CD4-positive, alpha-beta T cell treated with Interleukin-12 subunit alpha and Interleukin-12 subunit beta, for 1 hour (primary cell): ENCODE results near the gene SLC30A1.
"Not testable (repeated sequence)": the region's sequence is repeated elsewhere in the genome, so short reads cannot be mapped to it uniquely, and the experiment has no call there.

Source experiments
- DNase-seq: peaks from one replicate; pipeline ENCODE4 v3.0.0-alpha.2; 2020

SLC30A1 gene, protein sequence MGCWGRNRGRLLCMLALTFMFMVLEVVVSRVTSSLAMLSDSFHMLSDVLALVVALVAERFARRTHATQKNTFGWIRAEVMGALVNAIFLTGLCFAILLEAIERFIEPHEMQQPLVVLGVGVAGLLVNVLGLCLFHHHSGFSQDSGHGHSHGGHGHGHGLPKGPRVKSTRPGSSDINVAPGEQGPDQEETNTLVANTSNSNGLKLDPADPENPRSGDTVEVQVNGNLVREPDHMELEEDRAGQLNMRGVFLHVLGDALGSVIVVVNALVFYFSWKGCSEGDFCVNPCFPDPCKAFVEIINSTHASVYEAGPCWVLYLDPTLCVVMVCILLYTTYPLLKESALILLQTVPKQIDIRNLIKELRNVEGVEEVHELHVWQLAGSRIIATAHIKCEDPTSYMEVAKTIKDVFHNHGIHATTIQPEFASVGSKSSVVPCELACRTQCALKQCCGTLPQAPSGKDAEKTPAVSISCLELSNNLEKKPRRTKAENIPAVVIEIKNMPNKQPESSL

DNA sequence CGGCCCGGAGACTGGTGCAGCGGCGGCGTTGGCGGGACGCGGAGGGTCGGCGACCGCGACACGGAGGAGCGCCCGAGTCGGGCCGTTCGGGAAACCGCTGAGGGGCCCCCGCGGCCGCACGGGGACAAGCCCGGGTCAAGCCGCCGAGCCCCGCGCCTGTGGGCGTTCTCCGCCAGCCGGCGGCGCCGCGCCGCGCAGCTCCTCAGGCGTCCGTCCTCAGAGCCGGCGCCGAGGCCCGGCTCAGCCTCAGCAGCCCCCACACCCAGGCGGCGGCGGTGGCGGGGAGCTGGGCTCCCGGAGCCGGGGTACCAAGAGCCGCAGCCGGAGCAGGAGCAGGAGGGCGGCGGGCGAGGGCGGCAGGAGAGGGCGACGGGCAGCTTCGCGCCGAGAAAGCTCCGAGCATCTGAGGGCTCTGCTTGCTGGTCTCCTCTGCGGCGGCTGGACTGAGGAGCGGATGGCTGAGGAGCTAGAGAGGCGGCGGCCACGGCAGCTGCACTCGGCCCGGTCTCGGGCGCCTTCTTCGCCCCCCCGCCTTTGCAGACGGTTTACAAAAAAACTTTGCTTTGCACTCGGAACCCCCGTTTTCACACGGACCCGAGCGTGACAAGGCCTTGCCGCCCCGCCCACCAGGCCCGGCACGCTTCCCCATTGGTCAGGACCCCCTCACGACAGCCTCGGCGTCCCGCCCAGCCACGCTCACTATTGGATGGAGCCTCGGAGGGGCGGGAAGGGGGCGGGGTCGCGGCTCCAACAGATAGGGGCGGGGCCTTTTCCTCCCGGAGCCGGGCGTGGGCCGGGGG, at the start of gene SLC30A1:
Gene SLC30A1, minus strand, starts transcription at position 522 of the 800 bp plus-strand sequence. CDS start 549 bp downstream, outside the sequence.
- DNase-seq, result peak; percentile 99

DNA sequence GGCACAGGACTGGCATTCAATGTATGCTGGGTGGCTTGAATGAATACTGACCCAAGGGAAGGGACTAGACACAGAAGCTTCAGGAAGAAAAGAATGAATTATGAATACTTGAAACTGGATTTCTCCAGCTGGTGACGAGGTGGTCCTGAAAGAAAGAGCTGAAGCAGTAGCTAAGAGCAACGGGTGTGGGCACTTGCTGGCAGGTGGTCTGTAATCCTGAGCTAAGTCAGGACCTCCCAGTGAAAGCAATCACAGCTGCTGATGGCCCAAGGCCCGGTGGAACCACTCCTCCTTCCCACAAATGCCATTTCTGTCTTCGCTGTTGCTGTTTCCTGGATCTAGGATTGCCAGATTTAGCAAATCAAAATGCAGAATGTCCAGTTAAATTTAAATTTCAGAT, 49.5 kb upstream of the SLC30A1 start:
- no peak for DNase-seq

DNA sequence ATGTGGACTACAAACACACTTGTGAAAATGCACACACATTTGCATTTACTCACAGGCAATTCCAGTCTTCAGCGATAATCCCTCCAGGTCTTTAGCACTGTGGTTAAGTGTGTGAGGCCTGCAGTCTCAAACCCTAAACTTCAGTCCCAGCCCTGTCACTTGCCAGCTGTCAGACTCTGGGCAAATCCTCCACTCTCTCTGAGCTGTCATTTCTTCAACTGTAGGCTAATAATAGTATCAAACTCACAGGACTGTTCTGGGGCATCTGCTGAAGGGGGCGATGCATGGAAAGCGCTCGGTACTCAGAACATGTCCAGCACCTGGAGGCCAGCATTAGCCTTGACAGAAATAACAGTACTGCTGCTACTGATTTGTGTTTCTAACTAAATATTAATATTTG, 48.3 kb upstream of the SLC30A1 start:
- no peak for DNase-seq

DNA sequence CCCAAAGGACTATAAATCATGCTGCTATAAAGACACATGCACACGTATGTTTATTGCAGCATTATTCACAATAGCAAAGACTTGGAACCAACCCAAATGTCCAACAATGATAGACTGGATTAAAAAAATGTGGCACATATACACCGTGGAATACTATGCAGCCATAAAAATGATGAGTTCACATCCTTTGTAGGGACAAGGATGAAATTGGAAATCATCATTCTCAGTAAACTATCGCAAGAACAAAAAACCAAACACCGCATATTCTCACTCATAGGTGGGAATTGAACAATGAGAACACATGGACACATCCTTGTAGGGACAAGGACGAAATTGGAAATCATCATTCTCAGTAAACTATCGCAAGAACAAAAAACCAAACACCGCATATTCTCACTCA, 46.9 kb upstream of the SLC30A1 start:
- DNase-seq, result not testable (repeated sequence)

DNA sequence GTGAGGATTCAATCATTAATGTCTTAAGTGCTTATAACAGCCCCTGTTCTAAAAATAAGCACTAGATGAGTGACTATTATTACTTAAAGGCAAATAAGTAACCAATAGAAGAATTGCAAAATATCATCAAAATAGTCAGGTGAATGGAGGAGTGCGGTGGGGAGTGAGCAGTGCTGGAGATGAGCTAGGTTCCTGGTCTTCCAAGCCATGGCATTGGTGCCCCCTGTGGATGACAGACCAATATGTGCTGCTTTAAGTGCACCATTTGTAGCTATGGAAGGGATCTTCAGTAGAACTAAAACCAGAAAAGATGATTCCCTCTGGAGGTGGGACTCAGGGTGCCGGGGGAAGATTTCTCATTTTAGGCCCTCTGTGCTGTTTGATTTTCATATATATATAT, 46.1 kb upstream of the SLC30A1 start:
- DNase-seq, result peak; percentile 48

DNA sequence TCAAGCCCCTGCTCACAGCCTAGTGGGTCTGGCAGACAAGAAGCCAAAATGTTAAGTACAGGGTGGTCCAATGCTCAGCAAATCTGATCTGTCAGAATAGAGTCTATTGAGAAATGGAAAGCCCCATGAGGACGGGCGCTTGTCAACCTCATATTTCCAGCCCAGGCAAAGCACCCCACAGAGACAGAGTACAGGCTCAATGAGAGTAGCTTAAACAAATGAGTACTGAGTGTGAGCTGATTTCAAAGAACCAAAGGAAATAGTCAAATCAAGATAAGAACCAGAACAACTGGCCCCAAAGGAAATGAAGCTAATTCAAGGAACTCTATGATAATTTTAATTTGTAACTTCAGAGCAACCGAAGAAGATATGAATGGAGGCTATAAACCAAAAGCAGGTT, 44.6 kb upstream of the SLC30A1 start:
- DNase-seq, result no peak

DNA sequence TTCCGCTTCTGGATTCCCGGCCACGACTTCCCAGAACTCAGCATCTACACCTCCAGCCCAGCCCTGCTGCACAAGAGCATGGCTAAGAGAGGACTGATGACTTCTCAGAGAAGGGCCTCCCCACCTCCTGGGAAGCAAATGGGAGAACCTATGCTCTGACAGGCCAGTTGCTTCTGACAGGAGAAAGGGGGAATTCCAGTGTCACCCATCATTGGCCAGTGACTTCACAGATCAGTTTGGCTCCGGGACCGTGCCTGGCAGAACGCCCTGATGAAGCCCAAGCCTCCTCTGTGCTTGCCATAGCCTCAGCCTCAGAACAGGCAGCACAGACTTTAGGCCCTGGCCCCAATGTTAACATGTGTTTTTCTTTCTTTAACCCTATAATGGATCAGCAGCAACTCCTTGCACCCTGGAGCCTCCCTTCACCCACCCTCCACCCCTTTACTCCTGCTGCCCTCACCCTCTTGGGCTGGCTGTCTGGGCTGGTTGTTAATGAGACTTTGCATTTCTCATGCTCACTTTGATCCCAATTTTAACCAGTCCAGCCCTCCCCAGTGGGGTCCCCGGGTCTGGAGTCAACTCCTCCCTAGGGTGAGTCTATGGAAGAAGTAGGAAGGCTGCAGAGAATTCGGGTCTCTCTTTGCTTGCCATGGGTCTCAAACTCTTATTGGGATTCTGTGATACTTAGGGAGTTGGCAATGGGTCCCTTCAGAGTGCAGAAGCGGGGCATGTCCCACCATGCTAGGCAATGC, 42.7 kb upstream of the SLC30A1 start:
- no peak for DNase-seq

DNA sequence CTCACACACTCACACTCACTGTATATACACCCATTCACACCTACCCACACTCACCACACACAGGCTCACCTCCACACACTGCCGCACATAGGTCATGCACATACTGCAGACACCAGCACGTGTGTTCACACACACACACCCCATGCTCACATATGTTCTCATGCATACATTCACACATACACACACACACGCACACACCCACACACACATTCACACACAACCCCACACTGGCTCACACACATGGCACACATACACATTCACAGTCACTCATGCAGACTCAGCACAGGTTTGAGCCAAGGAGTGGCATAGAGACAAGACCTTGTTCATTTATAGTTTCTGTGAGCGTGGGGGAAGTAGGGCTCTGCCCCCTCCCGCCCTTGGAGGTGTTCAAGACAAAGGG, 41.1 kb upstream of the SLC30A1 start:
- no peak for DNase-seq

DNA sequence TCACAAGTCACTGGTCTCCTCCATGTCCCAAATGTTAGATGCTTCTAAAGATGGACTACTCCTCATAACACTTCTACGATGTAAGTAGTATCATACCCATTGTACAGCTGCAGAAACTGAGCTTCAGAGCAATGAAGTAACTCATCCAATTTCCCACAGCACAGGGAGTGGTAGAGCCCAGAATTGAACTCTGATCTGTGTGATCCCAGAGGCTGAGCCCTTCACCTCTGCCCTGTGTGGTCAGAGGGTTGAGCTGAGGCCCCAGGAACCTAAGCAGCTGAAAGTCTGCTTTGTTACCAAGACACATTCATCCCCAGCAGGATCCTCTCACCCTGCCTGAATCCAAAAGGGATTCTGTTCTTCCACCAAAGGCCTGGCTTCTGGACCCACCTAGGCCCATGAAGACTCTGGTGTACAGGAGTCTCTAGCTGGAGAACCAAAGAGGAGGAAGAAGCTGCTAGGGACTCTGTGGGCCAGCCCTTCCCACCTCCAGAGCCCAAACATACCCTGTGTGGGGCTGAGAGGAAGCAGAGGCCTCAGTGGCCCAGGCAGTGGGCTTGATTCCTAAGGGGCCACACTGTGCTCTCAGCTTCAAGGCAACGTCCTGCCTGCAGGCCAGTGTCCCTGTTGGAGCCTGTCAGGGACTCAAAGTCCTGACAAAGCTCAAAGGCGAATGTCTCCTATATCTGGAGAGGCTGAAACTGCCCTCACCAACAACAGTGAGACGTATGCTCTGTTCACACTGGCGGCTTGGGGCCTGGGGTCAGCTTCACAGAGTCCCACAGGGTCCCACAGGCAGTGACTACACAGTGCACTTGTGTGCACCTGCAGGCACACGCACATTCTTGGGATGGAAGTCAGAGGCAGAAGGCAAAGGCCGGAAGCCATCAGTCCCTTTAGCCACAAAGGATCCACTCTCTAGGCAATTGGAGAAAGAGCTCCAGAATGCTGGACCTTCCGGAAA, 40.4 kb upstream of the SLC30A1 start:
- DNase-seq, result no peak

DNA sequence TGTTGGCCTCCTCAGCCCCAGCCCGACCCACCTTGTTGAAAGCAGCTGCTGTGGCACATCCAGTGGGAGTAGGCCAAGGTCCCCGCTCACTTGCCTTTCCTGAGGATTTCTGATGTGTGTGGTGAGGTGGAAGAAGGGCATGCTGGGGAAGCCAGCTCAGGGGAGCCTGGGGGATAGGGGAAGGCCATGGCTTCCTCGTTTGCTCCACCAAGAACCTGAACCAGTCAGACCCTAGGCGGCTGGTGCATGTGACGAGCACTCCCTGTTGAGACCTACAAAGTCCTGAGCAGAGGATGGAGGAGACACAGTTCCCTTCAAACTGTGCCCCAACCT, 38.0 kb upstream of the SLC30A1 start:
- DNase-seq, result no peak

DNA sequence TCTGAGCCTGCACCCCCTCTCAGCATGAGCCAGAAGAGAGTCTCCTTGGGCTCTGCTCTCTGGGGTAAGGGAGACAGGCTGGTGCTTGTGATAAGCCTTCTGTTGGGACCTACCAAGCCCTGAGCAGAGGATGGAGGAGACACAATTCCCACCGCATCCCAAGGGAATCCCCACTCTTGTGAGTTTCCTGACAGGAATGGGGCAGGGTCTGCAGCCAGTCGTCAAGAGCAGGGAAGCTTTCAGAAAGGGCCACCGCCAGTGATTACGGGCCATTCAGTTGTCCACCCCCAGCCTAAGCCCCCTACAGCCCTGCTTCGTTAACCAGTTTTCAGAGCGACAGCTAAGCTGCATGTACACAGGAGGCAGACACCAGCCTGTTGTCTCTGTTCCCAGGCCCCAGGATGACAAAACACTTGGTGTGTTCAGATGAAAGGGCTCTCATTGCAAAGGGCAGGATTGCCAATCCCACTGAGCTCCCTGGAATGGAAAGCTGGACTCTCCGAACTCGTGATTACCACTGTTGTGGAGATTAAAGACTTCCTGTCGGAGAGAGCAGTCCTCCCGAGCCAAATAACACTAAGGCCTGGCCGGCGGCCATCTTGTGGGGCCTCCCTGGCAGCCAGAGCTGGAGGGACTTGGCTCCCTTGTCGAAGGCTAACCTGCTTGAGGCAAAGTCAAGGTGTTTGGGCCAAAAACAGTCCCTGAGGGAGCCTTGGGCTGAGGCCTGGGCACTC, 37.4 kb upstream of the SLC30A1 start:
- no peak for DNase-seq

DNA sequence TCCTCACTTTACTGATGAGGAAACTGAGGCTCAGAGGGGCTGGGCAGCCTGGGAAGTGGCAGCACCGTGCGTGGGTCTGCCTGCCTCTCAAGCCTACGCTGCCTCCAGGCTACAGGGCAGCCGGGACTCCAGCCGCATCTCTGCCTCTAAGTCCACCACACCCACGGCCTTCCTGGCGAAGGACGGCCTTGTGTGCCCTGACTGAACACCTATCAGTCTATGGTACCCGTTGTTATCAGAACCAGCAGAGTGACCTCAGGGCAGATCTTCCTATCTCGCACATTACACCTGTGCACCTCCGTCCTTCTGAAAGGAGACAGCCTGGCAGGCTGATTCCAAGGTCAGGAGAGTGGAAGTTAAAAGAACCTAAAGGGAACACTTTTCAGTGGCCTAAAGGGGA, 35.7 kb upstream of the SLC30A1 start:
- no peak for DNase-seq

DNA sequence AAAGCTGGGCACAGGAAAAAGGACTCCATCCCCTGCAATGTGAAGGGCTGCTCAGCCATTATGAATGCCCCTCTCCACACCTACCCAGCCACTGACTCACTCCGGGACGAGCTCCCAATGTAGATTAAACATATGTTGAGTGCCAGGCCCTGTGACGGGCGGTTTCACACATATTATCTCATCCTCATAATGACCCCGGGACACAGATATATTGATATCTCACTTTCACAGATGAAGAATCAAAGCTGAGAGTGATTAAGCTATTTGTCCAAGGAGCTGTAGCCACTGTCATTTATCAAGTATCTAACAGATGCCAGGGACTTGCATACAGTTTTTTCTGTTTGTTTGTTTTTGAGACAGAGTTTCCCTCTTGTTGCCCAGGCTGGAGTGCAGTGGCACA, 35.0 kb upstream of the SLC30A1 start:
- no peak for DNase-seq

DNA sequence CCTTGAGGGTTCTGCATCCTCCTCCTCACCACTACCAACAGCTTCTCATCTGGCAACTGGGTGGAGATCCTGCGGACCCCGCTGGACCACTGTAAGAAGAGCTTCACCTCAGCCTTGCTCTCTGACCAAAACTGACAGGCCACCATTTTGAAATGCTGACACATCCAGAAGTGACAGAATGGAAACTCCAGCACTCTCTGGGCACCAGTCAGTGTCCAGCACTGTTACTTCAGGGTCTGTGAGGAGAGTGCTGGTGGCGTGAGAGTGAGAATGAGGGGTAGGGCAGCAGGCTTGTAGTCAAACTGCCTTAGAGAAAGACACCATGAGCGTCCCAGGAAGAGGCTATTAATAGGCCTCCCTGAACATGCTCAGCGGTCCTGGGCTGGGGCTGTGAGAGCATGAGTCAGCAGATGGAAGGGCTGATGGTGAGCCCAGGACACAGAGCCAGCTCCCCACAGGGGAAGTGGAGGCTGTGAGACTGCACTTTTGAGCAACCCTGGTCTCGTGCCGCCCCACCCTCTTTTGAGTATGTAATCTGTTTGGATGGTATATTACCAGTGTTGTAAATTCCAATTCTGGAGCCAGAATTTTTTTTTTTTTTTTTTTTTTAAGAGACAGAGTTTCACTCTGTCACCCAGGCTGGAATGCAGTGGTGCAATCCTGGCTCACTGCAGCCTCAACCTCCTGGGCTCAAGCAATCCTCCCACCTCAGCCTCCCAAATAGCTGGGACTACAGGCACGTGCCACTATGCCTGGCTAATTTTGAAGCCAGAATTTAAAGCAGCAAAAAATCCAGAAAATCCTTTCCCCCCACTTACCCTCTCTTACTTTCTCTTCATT, 34.4 kb upstream of the SLC30A1 start:
- no peak for DNase-seq

DNA sequence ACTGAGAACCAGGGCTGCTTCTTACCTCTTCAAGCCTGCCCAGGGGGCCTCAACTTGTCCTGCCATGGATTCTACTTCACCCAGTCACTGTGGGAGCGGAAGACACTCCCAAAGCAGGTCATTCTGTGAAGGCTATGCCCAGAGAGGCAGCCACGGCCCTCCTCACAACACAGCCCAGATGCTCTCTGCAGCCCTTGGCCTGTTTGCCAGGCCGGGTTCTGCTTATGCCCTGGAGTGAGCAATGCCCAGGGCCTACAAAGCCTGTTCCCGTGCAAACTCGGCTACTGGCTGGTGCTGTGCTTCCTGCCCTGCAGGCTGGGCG, 33.8 kb upstream of the SLC30A1 start:
- no peak for DNase-seq

DNA sequence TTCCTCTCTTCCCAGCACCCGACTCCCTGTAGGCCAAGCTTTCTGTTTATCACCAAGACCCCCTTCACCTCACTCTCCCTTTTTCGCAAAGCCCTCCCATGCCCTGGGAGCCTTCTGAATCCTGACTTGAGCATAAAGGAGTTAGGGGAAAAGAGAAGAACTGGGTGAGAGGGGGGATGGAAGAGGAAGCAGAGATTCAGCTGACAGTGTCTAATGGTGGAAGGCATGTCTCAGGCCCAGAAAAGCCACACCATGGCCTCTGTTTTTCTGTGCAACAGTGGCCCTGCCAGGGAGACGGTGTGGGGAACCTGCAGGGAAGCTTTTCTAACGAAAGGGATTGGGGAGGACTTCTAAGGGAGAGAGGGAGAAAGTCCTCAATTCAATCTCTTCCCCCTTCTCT, 32.9 kb upstream of the SLC30A1 start:
- DNase-seq, result no peak

DNA sequence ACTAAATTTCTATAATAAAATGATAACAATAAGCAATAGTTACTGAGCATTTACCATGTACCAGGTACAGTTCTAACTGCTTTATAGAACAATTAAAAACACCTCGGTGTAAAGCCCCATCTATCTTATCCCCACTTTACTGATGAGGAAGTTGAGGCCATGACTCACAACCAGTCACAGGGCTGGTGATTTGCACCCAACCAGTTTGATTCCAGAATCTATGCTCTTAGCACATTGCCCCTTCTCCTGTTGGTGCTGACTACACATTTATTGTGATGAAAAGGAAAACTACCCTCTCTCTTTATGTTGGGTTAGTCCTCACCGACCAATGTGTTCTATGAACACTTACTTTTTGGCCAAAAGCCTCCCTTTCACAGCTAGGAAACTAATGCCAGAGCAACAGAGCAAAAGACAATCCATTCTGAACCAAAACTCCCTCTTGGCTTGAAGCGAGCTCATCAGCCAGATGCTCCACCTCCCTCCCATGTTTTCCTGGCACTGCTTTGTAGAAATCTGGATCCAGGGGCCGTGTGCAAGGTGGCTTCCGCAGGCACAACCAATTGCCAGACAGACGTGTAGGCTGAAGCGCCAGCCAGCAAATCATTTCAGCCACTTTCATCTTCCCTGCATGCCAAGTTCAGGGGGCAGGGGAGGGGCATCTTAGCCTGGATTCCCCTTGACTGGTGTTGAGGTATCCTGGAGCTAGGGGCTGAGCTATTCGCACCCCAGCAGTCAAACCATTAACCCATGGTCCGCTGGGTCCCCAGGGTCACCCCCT, 32.0 kb upstream of the SLC30A1 start:
- DNase-seq, result no peak

DNA sequence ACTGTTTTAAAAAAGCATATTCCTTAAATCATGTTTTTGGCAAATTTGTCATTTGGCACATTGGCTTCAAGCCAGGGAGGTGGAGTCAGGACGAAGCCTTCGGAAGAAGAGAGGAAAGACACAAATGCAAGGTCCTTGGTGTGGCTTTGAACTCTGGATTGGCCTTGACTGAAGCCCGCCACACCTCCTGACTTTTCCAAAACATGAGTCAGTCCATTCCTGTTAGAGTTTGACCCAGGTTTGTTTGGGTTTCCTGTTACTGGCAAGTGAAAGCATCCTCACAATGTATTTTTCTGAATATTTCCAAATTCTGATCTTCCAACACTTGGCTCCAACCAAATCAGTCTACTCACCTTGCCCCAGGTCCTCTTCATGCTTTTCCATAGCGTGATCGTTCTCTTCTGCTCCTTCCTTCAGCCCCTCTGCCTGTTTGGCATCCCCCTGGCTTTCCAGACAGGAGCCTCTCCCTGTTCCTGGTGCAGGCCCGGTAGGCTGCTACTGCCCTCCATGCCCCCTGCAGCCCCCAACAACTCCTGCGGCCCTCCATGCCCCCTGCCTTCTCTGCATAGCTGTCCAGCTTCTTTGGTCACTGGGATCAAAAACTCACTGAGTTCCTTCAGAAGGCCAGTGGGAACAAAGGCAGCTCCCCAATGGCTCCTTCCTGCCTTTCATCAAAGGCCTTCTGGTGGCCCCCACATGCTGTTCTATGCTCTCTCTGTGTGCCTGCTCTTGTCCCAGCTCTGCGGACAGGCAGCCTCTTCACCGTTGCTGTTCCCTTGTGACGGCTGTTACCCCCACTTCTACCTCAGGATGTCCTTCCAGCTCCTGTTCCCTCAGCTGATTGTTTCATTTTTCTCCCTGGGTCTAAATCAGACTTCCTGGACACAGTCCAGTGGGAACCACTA, 30.4 kb upstream of the SLC30A1 start:
- no peak for DNase-seq
